Kidney epithelial cell (primary cell): ENCODE data around the gene MAPK8IP2. TPM values are rescaled to one million over a fixed set of nuclear protein-coding genes. Genes with fewer than 3 reads are reported as not detected.

Experiments
- DNase-seq: peaks from one replicate; pipeline ENCODE4 v3.0.0-alpha.2; 2010; ENCODE audit warnings: low read depth
- H3K27me3 ChIP-seq: 2 replicates; pipeline ENCODE4 v1.6.0; 2011; ENCODE audit warnings: low read length; ENCODE audit not compliant: control insufficient read depth, insufficient read depth
- H3K36me3 ChIP-seq: 2 replicates; pipeline ENCODE4 v1.5.1; 2011; ENCODE audit warnings: low read length; ENCODE audit not compliant: control insufficient read depth, insufficient read depth
- H3K4me3 ChIP-seq: 2 replicates; pipeline ENCODE4 v1.5.1; 2011; ENCODE audit warnings: low read depth, mild to moderate bottlenecking, control low read depth, low read length
- CTCF ChIP-seq: IDR thresholded peaks from 2 replicates; pipeline ENCODE4 v1.5.1; 2011; ENCODE audit warnings: mild to moderate bottlenecking, moderate library complexity, low read length, control low read depth, inconsistent platforms; ENCODE audit not compliant: insufficient read depth, poor library complexity, severe bottlenecking
- total RNA-seq: library from RNA; depleted of rRNA; stranded (reverse); fragments of >200 nt; gene quantifications from 2 replicates; pipeline ENCODE4 v1.2.3, GENCODE V29; 2015

Gene MAPK8IP2
- total RNA-seq, 1 donor from 2014 or later = 0.84 TPM

- TF ChIP-seq CTCF = no peak
- DNase-seq = no peak
- H3K36me3 ChIP-seq = no peaks in the 10 kb centered on the region
- H3K4me3 ChIP-seq = no peak overlapping the region
- peaks cover 22% of the 10 kb centered on the region for H3K27me3 ChIP-seq
These were observed 23.5 kb upstream of the MAPK8IP2 start for GRCh38 chr22:50576806-50577696.

- no peak for TF ChIP-seq CTCF
- Histone ChIP-seq H3K27me3 (peaks cover 22% of the 10 kb centered on the region), H3K4me3 (no peak overlapping the region), H3K36me3 (no peaks in the 10 kb centered on the region)
- no peak for DNase-seq
These were observed 23.0 kb upstream of the MAPK8IP2 start for GRCh38 chr22:50577697-50577986.

GRCh38 chr22:50577987-50578775, 22.4 kb upstream of the MAPK8IP2 start, which contains the start of gene CPT1B:
Gene CPT1B (minus strand): TSS chr22:50578427. CDS start chr22:50577915, 512 bp downstream.
- Histone ChIP-seq H3K36me3 (no peaks in the 10 kb centered on the region), H3K27me3 (peaks cover 22% of the 10 kb centered on the region), H3K4me3 (no peak within 1 kb of the TSS)
- DNase-seq = no peak
- TF ChIP-seq CTCF = no peak

GRCh38 chr22:50578776-50579310, 21.8 kb upstream of the MAPK8IP2 start:
- DNase-seq = no peak
- no peak overlapping the region for H3K4me3 ChIP-seq
- TF ChIP-seq CTCF = no peak
- H3K27me3 ChIP-seq = peaks cover 22% of the 10 kb centered on the region
- H3K36me3 ChIP-seq = no peaks in the 10 kb centered on the region

- no peak for DNase-seq
- H3K27me3 ChIP-seq = peaks cover 22% of the 10 kb centered on the region
- H3K4me3 ChIP-seq = no peak overlapping the region
- no peaks in the 10 kb centered on the region for H3K36me3 ChIP-seq
- TF ChIP-seq CTCF = no peak
These were observed 20.8 kb upstream of the MAPK8IP2 start for GRCh38 chr22:50579752-50580151.
